Lower leg skin (tissue), 3 donors: ENCODE results near the gene DSG2.

Source experiments
- CTCF ChIP-seq, 3 donors: fragments of 450-650 bp; IDR thresholded peaks; one replicate each; pipeline ENCODE4 v1.5.1; 2016; ENCODE audit warnings: antibody characterized with exemption in 3 of 3, mild to moderate bottlenecking in 3 of 3, moderate library complexity in 2 of 3
- POLR2A ChIP-seq, 2 donors: fragments of 450-650 bp; IDR thresholded peaks; one replicate each; pipeline ENCODE4 v1.6.1; 2016 to 2017; ENCODE audit warnings: antibody characterized with exemption in 2 of 2, mild to moderate bottlenecking in 1 of 2, moderate library complexity in 1 of 2

- TF ChIP-seq CTCF (IDR thresholded peaks at IDR 0.05) (no peak), POLR2A (IDR thresholded peaks at IDR 0.05) (no peak)
Measured at GRCh38 chr18:31592506-31593157, 94.7 kb downstream of the DSG2 start.
